HG03460 (cell line): ENCODE results near the gene CYP2D6.
"Not testable (repeated sequence)": the region's sequence is repeated elsewhere in the genome, so short reads cannot be mapped to it uniquely, and the experiment has no call there.

Source experiments
- ATAC-seq: cut with Tn5 transposase; IDR thresholded peaks from one replicate; pipeline ENCODE4 v1.9.1; 2021; ENCODE audit not compliant: unreplicated experiment

The CYP2D6 gene

DNA sequence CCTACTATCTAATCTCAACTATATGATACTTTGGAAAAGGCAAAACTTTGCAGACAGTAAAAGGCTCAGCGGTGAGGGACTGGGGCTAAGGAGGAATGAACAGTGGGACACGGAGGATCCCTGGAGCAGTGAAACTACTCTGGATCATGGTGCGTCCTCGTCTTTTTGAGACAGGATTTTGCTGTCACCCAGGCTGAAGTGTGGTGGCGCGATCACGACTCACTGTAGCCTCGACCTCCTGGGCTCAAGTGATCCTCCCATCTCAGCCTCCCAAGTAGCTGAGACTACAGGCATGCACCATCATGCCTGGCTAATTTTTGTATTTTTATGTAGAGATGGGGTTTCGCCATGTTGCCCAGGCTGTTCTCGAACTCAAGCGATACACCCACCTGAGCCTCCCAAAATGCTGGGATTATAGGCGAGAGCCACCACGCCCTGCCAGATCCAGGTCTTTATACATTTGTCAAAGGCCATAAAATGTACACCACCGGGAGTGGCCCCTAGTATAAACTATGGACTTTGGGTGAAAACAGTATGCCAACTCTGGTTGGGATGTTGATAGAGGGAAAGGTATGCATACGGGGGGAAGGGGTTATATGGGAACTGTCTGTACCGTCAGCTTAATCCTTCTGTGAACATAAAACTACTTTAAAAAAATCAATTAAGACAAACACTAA is 28.0 kb upstream of the CYP2D6 start:
- ATAC-seq = no peak

- no peak for ATAC-seq
Measured at GRCh38 chr22:42156598-42156997, 26.0 kb upstream of the CYP2D6 start.

DNA sequence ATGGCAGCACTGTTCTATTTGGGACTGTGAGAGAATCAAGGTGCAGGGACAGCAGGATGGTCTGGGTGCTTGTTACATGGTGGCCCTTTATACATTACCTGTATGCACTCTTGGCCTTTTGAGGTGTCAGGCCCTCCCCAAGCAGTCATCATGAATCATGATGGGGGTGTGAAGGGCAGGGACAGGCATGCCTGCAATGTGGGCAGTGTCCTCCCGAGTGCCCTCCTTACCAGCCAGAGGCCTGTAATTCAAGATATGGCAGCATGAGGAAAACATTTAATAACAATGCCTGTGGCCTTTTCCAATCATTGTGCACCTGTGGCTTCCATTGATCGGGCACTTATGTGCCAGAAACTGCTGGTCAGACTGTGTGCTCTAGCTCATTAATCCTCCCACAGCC is 25.5 kb upstream of the CYP2D6 start:
- ATAC-seq = no peak

- no peak for ATAC-seq
Measured at GRCh38 chr22:42155053-42155543, 24.5 kb upstream of the CYP2D6 start.

DNA sequence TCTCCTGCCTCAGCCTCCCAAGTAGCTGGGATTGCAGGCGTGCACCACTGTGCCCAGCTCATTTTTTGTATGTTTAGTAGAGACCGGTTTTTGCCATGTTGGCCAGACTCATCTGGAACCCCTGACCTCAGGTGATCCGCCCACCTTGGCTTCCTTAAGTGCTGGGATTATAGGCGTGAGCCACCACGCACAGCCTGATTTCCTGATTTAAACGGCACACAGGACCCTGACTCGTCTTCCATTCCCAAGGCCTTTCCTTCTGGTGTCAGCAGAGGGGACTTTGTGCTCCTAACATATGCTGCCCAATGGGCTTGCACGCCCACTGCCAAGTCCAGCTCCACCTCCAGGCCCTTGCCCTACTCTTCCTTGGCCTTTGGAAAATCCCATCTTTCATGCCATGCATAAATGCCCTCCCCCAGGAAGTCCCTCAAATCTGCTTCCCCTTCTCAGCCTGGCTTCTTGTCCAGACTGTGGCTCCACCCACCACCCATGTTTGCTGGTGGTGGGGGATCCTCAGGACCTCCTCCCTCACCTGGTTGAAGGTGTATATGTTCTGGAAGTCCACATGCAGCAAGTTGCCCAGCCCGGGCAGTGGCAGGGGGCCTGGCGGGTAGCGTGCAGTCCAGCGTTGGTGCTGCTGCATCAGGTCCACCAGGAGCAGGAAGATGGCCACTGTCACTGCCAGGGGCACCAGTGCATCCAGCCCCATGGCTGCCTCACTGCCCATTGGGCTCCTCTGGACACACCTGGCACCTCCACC is 23.9 kb upstream of the CYP2D6 start:
- no peak for ATAC-seq

DNA sequence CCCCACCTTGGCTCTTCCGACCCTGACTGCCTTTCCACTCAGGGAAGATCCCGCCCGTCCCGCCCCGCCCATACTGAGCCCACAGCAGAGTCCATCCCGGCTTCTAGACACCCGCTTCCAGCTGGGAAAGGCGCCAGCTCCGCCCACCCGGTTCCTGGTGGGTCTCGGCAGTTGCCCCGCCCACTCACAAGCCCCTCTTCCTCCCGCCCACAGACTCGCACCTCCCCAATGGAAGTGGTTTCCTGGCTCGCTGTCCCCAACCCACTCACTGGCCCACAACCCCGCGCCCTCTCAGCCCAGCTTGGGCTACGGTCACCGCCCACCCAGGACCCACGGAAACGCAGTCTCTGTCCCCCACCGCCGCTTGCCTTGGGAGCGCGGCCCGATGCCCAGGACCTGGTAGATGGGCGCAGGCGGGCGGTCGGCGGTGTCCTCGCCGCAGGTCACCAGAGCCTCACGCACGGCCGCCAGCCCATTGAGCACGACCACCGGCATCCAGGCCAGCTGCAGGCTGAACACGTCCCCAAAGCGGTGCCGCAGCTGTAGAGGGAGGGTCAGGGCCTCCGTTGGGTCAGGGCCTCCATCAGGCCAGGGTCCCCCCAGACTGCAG is 22.2 kb upstream of the CYP2D6 start:
- no peak for ATAC-seq

DNA sequence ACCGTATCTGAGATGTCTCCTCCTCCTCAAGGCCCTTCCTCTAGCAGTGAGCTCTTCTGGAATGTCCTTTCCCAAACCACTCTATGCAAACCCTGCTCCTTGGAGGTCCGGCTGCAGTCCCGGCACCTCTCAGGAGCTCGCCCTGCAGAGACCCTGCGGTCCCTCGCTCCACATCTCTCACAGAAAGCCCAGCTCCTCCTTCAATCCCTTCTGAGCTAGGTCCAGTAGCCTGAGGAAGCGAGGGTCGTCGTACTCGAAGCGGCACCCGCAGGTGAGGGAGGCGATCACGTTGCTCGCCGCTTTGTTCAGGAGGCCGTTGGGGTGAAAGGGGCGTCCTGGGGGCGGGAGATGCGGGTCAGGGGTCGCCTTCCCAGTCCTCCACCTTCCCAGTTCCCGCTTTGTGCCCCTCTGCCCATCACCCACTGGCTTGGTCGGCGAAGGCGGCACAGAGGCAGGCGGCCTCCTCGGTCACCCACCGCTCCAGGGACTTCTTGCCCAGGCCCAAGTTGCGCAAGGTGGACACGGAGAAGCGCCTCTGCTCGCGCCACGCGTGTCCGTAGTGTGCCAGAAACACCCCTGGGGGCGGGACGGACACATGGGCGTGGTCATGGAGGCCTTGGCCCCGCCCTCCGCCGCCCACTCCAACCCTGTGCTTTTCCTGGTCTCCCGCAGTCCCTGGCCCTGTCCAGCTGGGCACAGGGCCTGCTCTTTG is 21.5 kb upstream of the CYP2D6 start:
- ATAC-seq = no peak

- ATAC-seq = no peak
Measured at GRCh38 chr22:42150727-42151590, 20.3 kb upstream of the CYP2D6 start.

GRCh38 chr22:42149798-42150197 is 19.2 kb upstream of the CYP2D6 start:
- ATAC-seq = not testable (repeated sequence)

DNA sequence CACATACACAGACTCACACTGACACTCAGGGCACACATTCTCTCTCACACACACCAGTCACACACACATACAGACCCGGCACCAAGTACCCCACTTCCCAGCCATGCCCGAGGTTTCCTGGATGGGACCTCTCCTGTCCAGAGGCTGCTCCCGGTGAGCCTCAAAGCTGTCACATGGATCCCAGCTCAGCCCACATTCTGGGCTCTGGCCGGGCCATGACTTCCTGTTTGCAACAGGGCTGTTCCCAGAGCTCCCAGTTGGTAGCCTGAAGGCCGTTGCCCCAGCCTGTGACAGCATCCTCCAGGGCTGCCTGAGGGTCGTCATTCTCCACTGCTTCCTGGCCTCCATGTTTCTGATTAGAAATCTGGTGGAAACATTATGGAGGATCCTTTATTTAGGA is 14.6 kb upstream of the CYP2D6 start:
- no peak for ATAC-seq

GRCh38 chr22:42143859-42144822 is 13.5 kb upstream of the CYP2D6 start:
- ATAC-seq = not testable (repeated sequence)

DNA sequence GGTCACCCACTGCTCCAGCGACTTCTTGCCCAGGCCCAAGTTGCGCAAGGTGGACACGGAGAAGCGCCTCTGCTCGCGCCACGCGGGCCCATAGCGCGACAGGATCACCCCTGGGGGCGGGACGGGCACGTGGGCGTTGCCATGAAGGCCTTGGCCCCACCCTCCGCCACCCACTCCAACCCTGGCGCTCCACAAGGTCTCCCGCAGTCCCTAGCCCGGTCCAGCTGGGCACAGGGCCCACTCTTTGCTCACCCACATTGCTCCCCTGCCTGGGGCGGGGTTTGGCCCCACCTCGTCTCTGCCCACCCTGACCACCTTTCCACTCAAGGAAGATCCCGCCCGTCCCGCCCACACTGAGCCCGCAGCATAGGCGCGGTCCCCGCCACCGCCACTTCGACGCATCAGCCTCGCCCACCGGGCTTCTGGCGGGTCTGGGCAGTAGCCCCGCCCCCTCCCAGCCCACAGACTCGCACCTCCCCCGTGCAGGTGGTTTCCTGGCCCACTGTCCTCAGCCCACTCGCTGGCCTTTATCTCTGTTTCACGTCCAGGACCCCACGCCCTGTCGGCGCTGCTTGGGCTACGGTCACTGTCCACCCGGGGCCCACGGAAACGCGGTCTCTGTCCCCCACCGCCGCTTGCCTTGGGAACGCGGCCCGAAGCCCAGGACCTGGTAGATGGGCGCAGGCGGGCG is 12.3 kb upstream of the CYP2D6 start:
- no peak for ATAC-seq

DNA sequence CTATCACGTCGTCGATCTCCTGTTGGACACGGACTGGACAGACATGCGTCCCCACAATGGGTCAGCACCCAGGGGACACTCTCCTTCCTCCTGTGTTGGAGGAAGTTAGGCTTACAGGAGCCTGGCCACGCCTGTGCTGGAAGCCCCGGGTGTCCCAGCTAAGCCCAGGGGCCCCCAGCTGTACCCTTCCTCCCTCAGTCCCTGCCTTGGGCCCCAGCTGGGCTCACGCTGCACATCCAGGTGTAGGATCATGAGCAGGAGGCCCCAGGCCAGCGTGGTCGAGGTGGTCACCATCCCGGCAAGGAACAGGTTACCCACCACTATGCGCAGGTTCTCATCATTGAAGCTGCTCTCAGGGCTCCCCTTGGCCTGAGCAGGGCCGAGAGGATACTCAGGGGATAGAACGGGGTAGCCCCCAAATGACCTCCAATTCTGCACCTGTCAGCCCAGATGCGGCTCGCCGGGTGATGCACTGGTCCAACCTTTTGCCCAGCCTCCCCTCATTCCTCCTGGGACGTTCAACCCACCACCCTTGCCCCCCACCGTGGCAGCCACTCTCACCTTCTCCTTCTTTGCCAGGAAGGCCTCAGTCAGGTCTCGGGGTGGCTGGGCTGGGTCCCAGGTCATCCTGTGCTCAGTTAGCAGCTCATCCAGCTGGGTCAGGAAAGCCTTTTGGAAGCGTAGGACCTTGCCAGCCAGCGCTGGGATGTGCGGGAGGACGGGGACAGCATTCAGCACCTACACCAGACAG is 10.9 kb upstream of the CYP2D6 start:
- not testable (repeated sequence) for ATAC-seq

DNA sequence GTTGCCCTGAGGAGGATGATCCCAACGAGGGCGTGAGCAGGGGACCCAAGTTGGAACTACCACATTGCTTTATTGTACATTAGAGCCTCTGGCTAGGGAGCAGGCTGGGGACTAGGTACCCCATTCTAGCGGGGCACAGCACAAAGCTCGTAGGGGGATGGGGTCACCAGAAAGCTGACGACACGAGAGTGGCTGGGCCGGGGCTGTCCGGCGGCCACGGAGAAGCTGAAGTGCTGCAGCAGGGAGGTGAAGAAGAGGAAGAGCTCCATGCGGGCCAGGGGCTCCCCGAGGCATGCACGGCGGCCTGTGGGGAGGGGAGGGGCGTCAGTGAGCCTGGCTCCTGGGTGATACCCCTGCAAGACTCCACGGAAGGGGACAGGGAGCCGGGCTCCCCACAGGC is 9.5 kb upstream of the CYP2D6 start:
- not testable (repeated sequence) for ATAC-seq

DNA sequence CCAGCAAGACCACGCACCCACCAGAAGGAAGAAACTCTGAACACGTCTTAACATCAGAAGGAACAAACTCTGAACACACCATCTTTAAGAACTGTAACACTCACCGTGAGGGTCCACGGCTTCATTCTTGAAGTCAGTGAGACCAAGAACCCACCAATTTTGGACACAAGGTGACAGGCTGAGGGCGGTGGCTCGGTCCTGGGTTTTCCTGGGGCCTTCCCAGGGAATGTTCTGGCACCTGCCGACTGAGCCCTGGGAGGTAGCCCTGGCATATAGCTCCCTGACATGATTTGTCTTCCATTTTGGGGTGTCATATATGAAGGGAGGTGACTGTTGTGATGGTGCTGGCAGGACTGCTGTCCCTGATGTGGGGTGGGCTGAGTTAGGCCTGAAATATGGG is 8.9 kb upstream of the CYP2D6 start:
- ATAC-seq = not testable (repeated sequence)

- ATAC-seq = no peak
Measured at GRCh38 chr22:42138972-42139371, 8.4 kb upstream of the CYP2D6 start.

DNA sequence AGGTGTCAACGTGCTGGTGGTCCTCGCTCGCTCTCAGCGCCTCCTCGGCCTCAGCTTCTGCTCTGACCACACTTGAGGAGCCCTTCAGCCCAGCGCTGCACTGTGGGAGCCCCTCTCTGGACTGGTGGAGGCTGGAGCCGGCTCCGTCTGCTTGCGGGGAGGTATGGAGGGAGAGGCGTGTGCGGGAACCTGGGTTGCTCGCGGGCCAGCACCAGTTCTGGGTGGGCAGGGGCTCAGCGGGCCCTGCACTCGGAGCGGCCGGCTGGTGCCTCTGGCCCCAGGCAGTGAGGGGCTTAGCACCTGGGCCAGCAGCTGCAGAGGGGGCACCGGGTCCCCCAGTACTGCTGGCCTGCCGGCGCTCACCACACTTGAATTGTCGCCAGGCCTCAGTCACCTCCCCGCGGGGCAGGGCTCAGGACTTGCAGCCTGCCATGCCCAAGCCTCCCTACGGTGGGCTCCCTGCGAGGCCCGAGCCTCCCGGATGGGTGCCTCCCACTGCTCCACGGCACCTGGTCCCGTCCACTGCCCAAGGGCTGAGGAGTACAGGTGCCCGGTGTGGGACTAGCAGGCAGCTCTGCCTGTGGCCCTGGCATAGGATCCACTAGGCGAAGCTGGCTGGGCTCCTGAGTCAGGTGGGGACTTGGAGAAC is 7.6 kb upstream of the CYP2D6 start:
- no peak for ATAC-seq
